HG03060 (cell line): ENCODE measurements around the gene EML4.

ENCODE experiments used
- ATAC-seq: cut with Tn5 transposase; IDR thresholded peaks from one replicate; pipeline ENCODE4 v1.9.1; 2021; ENCODE audit warnings: low read depth, moderate number of reproducible peaks; ENCODE audit not compliant: unreplicated experiment

The EML4 gene

GRCh38 chr2:42297322-42297936 lies 128.3 kb downstream of the EML4 start:
- no peak for ATAC-seq

GRCh38 chr2:42298132-42298531 lies 129.0 kb downstream of the EML4 start:
- ATAC-seq, result no peak

GRCh38 chr2:42298996-42299754 lies 130.0 kb downstream of the EML4 start:
- ATAC-seq, result no peak

- ATAC-seq, result no peak
Observed at GRCh38 chr2:42300527-42300926, 131.4 kb downstream of the EML4 start.

GRCh38 chr2:42303252-42303651 lies 134.1 kb downstream of the EML4 start:
- no peak for ATAC-seq

GRCh38 chr2:42304059-42304713 lies 135.0 kb downstream of the EML4 start:
- ATAC-seq, result no peak

GRCh38 chr2:42307180-42307579 lies 138.0 kb downstream of the EML4 start:
- ATAC-seq, result no peak

GRCh38 chr2:42309366-42309765 lies 140.2 kb downstream of the EML4 start:
- no peak for ATAC-seq

GRCh38 chr2:42310007-42310515 lies 140.9 kb downstream of the EML4 start:
- no peak for ATAC-seq

GRCh38 chr2:42312106-42312505 lies 143.0 kb downstream of the EML4 start:
- ATAC-seq, result no peak

- ATAC-seq, result no peak
Observed at GRCh38 chr2:42314892-42315468, 145.8 kb downstream of the EML4 start.

GRCh38 chr2:42315844-42316470 lies 146.8 kb downstream of the EML4 start:
- no peak for ATAC-seq

GRCh38 chr2:42316910-42317309 lies 147.8 kb downstream of the EML4 start:
- ATAC-seq, result no peak

- ATAC-seq, result no peak
Observed at GRCh38 chr2:42317486-42317885, 148.3 kb downstream of the EML4 start.

GRCh38 chr2:42317945-42318344 lies 148.8 kb downstream of the EML4 start:
- no peak for ATAC-seq

- no peak for ATAC-seq
Observed at GRCh38 chr2:42319265-42319664, 150.1 kb downstream of the EML4 start.

- no peak for ATAC-seq
Observed at GRCh38 chr2:42321452-42322064, 152.4 kb downstream of the EML4 start.

- no peak for ATAC-seq
Observed at GRCh38 chr2:42324244-42324643, 155.1 kb downstream of the EML4 start.

- no peak for ATAC-seq
Observed at GRCh38 chr2:42324949-42325348, 155.8 kb downstream of the EML4 start.

GRCh38 chr2:42325609-42326008 lies 156.5 kb downstream of the EML4 start:
- ATAC-seq, result no peak
